ENCODE measurements around the gene PDE4C.

GRCh38 chr19:18179957-18180356, 46.3 kb downstream of the PDE4C start:
- TF ChIP-seq EZH2 (IDR thresholded peaks at IDR 0.05) (no peak), CTCF (IDR thresholded peaks at IDR 0.05) (no peak)
